Measurements from ENCODE around the gene YJEFN3. TPM values are rescaled to one million over a fixed set of nuclear protein-coding genes. Genes with fewer than 3 reads are reported as not detected.

The YJEFN3 gene
- total and polyA plus RNA-seq, 4 donors, result 0.19 to 0.88 (median 0.63) TPM

DNA sequence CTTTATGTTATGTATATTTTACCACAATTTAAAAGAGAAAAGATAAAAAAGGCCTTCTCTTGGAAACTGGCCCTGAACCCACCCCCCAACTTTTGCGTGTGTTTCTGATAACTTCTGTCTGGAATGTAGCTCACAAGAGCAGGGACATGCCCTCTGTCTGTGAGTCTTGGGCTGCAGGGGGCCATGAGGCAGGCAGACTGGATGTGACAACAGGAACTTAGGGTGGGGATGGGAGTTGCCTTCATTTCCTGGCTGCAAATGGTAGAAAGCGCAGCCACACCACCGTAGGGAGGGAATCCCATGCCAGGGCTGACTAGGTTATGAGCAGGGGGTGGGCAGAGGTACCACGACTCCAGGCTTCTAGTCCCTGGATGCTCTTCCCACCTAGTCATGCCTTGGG, 31.2 kb downstream of the YJEFN3 start:
- WGBS, result 68% methylated on average over 4 of the region's 4 CpGs
- DNase-seq (ENCODE audit: low spot score), result no peak
- Histone ChIP-seq H3K4me3 (ENCODE audit: low read depth in 1 of 3, low read length in 3 of 3) (no peak overlapping the region), H3K36me3 (ENCODE audit: control insufficient read depth in 4 of 4, insufficient read depth in 3 of 4, low read depth in 1 of 4, low read length in 3 of 4) (no peaks in the 10 kb centered on the region), H3K9me3 (ENCODE audit: control insufficient read depth in 4 of 4, low read length in 3 of 4) (no peaks in the 10 kb centered on the region), H3K27me3 (ENCODE audit: control insufficient read depth in 4 of 4, insufficient read depth in 4 of 4, low read length in 3 of 4) (no peaks in the 10 kb centered on the region), H3K9ac (ENCODE audit: low read depth in 1 of 2, low read length in 2 of 2) (no peak overlapping the region), H3K27ac (ENCODE audit: low read depth in 1 of 2, low read length in 2 of 2) (no peak overlapping the region), H3K4me1 (ENCODE audit: control insufficient read depth in 4 of 4, insufficient read depth in 4 of 4, low read length in 3 of 4) (no peaks in the 10 kb centered on the region)
- TF ChIP-seq, protein P1, sequence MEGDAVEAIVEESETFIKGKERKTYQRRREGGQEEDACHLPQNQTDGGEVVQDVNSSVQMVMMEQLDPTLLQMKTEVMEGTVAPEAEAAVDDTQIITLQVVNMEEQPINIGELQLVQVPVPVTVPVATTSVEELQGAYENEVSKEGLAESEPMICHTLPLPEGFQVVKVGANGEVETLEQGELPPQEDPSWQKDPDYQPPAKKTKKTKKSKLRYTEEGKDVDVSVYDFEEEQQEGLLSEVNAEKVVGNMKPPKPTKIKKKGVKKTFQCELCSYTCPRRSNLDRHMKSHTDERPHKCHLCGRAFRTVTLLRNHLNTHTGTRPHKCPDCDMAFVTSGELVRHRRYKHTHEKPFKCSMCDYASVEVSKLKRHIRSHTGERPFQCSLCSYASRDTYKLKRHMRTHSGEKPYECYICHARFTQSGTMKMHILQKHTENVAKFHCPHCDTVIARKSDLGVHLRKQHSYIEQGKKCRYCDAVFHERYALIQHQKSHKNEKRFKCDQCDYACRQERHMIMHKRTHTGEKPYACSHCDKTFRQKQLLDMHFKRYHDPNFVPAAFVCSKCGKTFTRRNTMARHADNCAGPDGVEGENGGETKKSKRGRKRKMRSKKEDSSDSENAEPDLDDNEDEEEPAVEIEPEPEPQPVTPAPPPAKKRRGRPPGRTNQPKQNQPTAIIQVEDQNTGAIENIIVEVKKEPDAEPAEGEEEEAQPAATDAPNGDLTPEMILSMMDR (IDR thresholded peaks at IDR 0.05; ENCODE audit: low read depth, low read length, missing input control), result no peak
- TF ChIP-seq REST (IDR thresholded peaks at IDR 0.05) (no peak), SP1 (IDR thresholded peaks at IDR 0.05) (no peak), RXRA (IDR thresholded peaks at IDR 0.05) (no peak), TAF1 (conservative IDR thresholded peaks at IDR 0.05) (no peak)
- TF ChIP-seq, protein P2, sequence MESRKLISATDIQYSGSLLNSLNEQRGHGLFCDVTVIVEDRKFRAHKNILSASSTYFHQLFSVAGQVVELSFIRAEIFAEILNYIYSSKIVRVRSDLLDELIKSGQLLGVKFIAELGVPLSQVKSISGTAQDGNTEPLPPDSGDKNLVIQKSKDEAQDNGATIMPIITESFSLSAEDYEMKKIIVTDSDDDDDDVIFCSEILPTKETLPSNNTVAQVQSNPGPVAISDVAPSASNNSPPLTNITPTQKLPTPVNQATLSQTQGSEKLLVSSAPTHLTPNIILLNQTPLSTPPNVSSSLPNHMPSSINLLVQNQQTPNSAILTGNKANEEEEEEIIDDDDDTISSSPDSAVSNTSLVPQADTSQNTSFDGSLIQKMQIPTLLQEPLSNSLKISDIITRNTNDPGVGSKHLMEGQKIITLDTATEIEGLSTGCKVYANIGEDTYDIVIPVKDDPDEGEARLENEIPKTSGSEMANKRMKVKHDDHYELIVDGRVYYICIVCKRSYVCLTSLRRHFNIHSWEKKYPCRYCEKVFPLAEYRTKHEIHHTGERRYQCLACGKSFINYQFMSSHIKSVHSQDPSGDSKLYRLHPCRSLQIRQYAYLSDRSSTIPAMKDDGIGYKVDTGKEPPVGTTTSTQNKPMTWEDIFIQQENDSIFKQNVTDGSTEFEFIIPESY (IDR thresholded peaks at IDR 0.05), result no peak

- no peak overlapping the region for H3K9ac ChIP-seq (ENCODE audit: low read depth in 1 of 2, low read length in 2 of 2)
- H3K27me3 ChIP-seq (ENCODE audit: control insufficient read depth in 4 of 4, insufficient read depth in 4 of 4, low read length in 3 of 4), result no peaks in the 10 kb centered on the region
- no peaks in the 10 kb centered on the region for H3K9me3 ChIP-seq (ENCODE audit: control insufficient read depth in 4 of 4, low read length in 3 of 4)
- no peaks in the 10 kb centered on the region for H3K4me1 ChIP-seq (ENCODE audit: control insufficient read depth in 4 of 4, insufficient read depth in 4 of 4, low read length in 3 of 4)
- no peak overlapping the region for H3K4me3 ChIP-seq (ENCODE audit: low read depth in 1 of 3, low read length in 3 of 3)
- 86% methylated on average over 26 of the region's 26 CpGs for WGBS
- no peak for DNase-seq (ENCODE audit: low spot score)
- no peaks in the 10 kb centered on the region for H3K36me3 ChIP-seq (ENCODE audit: control insufficient read depth in 4 of 4, insufficient read depth in 3 of 4, low read depth in 1 of 4, low read length in 3 of 4)
- H3K27ac ChIP-seq (ENCODE audit: low read depth in 1 of 2, low read length in 2 of 2), result no peak overlapping the region
- TF ChIP-seq, protein P1 (IDR thresholded peaks at IDR 0.05; ENCODE audit: low read depth, low read length, missing input control), result no peak
- TF ChIP-seq SP1 (IDR thresholded peaks at IDR 0.05), result no peak
- no peak for TF ChIP-seq GABPA (IDR thresholded peaks at IDR 0.05 in 1 of 2, conservative IDR thresholded peaks at IDR 0.05 in 1 of 2)
- TF ChIP-seq, protein P2 (IDR thresholded peaks at IDR 0.05), result no peak
- no peak for TF ChIP-seq MAX (IDR thresholded peaks at IDR 0.05)
- no peak for TF ChIP-seq YY1 (IDR thresholded peaks at IDR 0.05)
- no peak for TF ChIP-seq EGR1 (IDR thresholded peaks at IDR 0.05; ENCODE audit: low read depth in 2 of 2)
- no peak for TF ChIP-seq FOXA1 (IDR thresholded peaks at IDR 0.05)
- no peak for TF ChIP-seq TAF1 (conservative IDR thresholded peaks at IDR 0.05)
- TF ChIP-seq HNF4A (conservative IDR thresholded peaks at IDR 0.05), result no peak
- no peak for TF ChIP-seq RAD21 (IDR thresholded peaks at IDR 0.05)
- no peak for TF ChIP-seq NR2F2 (IDR thresholded peaks at IDR 0.05)
- no peak for TF ChIP-seq RXRA (IDR thresholded peaks at IDR 0.05)
- TF ChIP-seq, protein P3, sequence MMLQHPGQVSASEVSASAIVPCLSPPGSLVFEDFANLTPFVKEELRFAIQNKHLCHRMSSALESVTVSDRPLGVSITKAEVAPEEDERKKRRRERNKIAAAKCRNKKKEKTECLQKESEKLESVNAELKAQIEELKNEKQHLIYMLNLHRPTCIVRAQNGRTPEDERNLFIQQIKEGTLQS (IDR thresholded peaks at IDR 0.05), result no peak
Measured at GRCh38 chr19:19561946-19562664, 33.4 kb downstream of the YJEFN3 start.
